SK-N-SH treated with all-trans-retinoic acid at 6 μM for 48 hours (cell line): ENCODE results near the gene CFTR.

Experiments used
- ARNTL ChIP-seq: fragments of 450-650 bp; formaldehyde crosslinking; IDR thresholded peaks from 2 replicates; pipeline ENCODE4 v1.5.0; 2020; ENCODE audit warnings: low read depth, mild to moderate bottlenecking, moderate library complexity, borderline replicate concordance
- CREB5 ChIP-seq: fragments of 250-450 bp; sonication (Bioruptor Pico); IDR thresholded peaks from 2 replicates; pipeline ENCODE4 v1.5.1; 2020; ENCODE audit warnings: low read depth, mild to moderate bottlenecking, moderate library complexity
- CSDC2 ChIP-seq: fragments of 250-450 bp; sonication (Bioruptor Pico); IDR thresholded peaks from 2 replicates; pipeline ENCODE4 v1.5.0; 2020; ENCODE audit warnings: mild to moderate bottlenecking, moderate library complexity
- ESRRG ChIP-seq: fragments of 250-450 bp; sonication (Bioruptor Pico); IDR thresholded peaks from 2 replicates; pipeline ENCODE4 v1.6.1; 2021; ENCODE audit warnings: mild to moderate bottlenecking
- GLIS3 ChIP-seq: fragments of 250-450 bp; sonication (Bioruptor Pico); IDR thresholded peaks from 2 replicates; pipeline ENCODE4 v1.5.0; 2020; ENCODE audit warnings: mild to moderate bottlenecking, moderate library complexity
- RARB ChIP-seq: fragments of 250-450 bp; sonication (Bioruptor Pico); IDR thresholded peaks from 2 replicates; pipeline ENCODE4 v1.8.0; 2021; ENCODE audit warnings: mild to moderate bottlenecking, moderate library complexity
- SNAI2 ChIP-seq: fragments of 250-450 bp; sonication (Bioruptor Pico); IDR thresholded peaks from 2 replicates; pipeline ENCODE4 v1.5.0; 2020; ENCODE audit warnings: mild to moderate bottlenecking, moderate library complexity
- TCF4 ChIP-seq: fragments of 250-450 bp; sonication (Bioruptor Pico); IDR thresholded peaks from 2 replicates; pipeline ENCODE4 v1.8.0; 2021; ENCODE audit warnings: mild to moderate bottlenecking, moderate library complexity, borderline replicate concordance
- TSHZ2 ChIP-seq: fragments of 250-450 bp; sonication (Bioruptor Pico); IDR thresholded peaks from 2 replicates; pipeline ENCODE4 v1.5.0; 2020; ENCODE audit warnings: mild to moderate bottlenecking, moderate library complexity
- ZC3H10 ChIP-seq: fragments of 250-450 bp; sonication (Bioruptor Pico); IDR thresholded peaks from 2 replicates; pipeline ENCODE4 v1.5.1; 2021; ENCODE audit warnings: mild to moderate bottlenecking, moderate library complexity
- ZFP3 ChIP-seq: fragments of 250-450 bp; sonication (Bioruptor Pico); IDR thresholded peaks from 2 replicates; pipeline ENCODE4 v1.5.0; 2020; ENCODE audit warnings: mild to moderate bottlenecking, moderate library complexity
- ZFP30 ChIP-seq: fragments of 450-650 bp; formaldehyde crosslinking; IDR thresholded peaks from 2 replicates; pipeline ENCODE4 v1.5.0; 2022; ENCODE audit warnings: mild to moderate bottlenecking, moderate library complexity
- ZNF565 ChIP-seq: fragments of 450-650 bp; formaldehyde crosslinking; conservative IDR thresholded peaks from 2 replicates; pipeline ENCODE4 v1.5.0; 2020; ENCODE audit warnings: low read depth, mild to moderate bottlenecking, moderate library complexity
- ZNF70 ChIP-seq: fragments of 450-650 bp; formaldehyde crosslinking; IDR thresholded peaks from 2 replicates; pipeline ENCODE4 v1.5.0; 2020; ENCODE audit warnings: mild to moderate bottlenecking, moderate library complexity

GRCh38 chr7:117567781-117568180, 88.0 kb downstream of the CFTR start:
- TF ChIP-seq ARNTL (CRISPR knock-in tag) (no peak), TSHZ2 (CRISPR knock-in tag) (no peak), ZFP30 (no peak), RARB (no peak), ZNF70 (CRISPR knock-in tag) (no peak), ZC3H10 (no peak), SNAI2 (no peak), ZNF565 (CRISPR knock-in tag) (no peak), CSDC2 (no peak), CREB5 (CRISPR knock-in tag) (no peak), ESRRG (CRISPR knock-in tag) (no peak), ZFP3 (no peak), GLIS3 (CRISPR knock-in tag) (no peak), TCF4 (CRISPR knock-in tag) (no peak)
